ENCODE results near the gene KCNJ11. TPM values are rescaled to one million over a fixed set of nuclear protein-coding genes. Genes with fewer than 3 reads are reported as not detected.
A peak's percentile ranks its signal among the peaks of the same experiment; 100 is the strongest.

The KCNJ11 gene
- total RNA-seq, 1 donor from 2014 or later: 18.6 TPM

- Mint-ChIP-seq H3K27ac (no peak overlapping the region), H3K9me3 (no peaks in the 10 kb centered on the region), H3K27me3 (peaks cover 45% of the 10 kb centered on the region), H3K4me3 (no peak overlapping the region), H3K36me3 (no peaks in the 10 kb centered on the region), H3K4me1 (ENCODE audit: unreplicated experiment) (peaks cover 8% of the 10 kb centered on the region)
- no peak for DNase-seq (ENCODE audit: extremely low spot score, unreplicated experiment)
- TF ChIP-seq CTCF (conservative IDR thresholded peaks at IDR 0.05): no peak
These were observed 30.1 kb upstream of the KCNJ11 start for GRCh38 chr11:17418444-17419081.

- H3K27me3 Mint-ChIP-seq: peaks cover 35% of the 10 kb centered on the region
- TF ChIP-seq CTCF (conservative IDR thresholded peaks at IDR 0.05): no peak
- no peak overlapping the region for H3K4me3 Mint-ChIP-seq
- DNase-seq (ENCODE audit: extremely low spot score, unreplicated experiment): no peak
- no peaks in the 10 kb centered on the region for H3K36me3 Mint-ChIP-seq
- H3K27ac Mint-ChIP-seq: no peak overlapping the region
- H3K9me3 Mint-ChIP-seq: no peaks in the 10 kb centered on the region
- H3K4me1 Mint-ChIP-seq (ENCODE audit: unreplicated experiment): peaks cover 13% of the 10 kb centered on the region
These were observed 28.0 kb upstream of the KCNJ11 start for GRCh38 chr11:17416492-17416891.

GRCh38 chr11:17415523-17416104, 27.2 kb upstream of the KCNJ11 start:
- Mint-ChIP-seq H3K4me1 (ENCODE audit: unreplicated experiment) (peaks cover 13% of the 10 kb centered on the region), H3K9me3 (no peaks in the 10 kb centered on the region), H3K27me3 (peaks cover 29% of the 10 kb centered on the region), H3K27ac (no peak overlapping the region), H3K36me3 (no peaks in the 10 kb centered on the region), H3K4me3 (no peak overlapping the region)
- no peak for TF ChIP-seq CTCF (conservative IDR thresholded peaks at IDR 0.05)
- DNase-seq (ENCODE audit: extremely low spot score, unreplicated experiment): no peak

GRCh38 chr11:17414992-17415391, 26.5 kb upstream of the KCNJ11 start:
- no peak overlapping the region for H3K4me3 Mint-ChIP-seq
- TF ChIP-seq CTCF (conservative IDR thresholded peaks at IDR 0.05): no peak
- peaks cover 13% of the 10 kb centered on the region for H3K4me1 Mint-ChIP-seq (ENCODE audit: unreplicated experiment)
- peaks cover 29% of the 10 kb centered on the region for H3K27me3 Mint-ChIP-seq
- no peaks in the 10 kb centered on the region for H3K9me3 Mint-ChIP-seq
- no peak overlapping the region for H3K27ac Mint-ChIP-seq
- no peak for DNase-seq (ENCODE audit: extremely low spot score, unreplicated experiment)
- no peaks in the 10 kb centered on the region for H3K36me3 Mint-ChIP-seq

- Mint-ChIP-seq H3K27ac (peak overlapping the region; percentile 33), H3K36me3 (no peaks in the 10 kb centered on the region), H3K9me3 (no peaks in the 10 kb centered on the region), H3K27me3 (peaks cover 23% of the 10 kb centered on the region), H3K4me3 (no peak overlapping the region), H3K4me1 (ENCODE audit: unreplicated experiment) (peaks cover 13% of the 10 kb centered on the region)
- no peak for TF ChIP-seq CTCF (conservative IDR thresholded peaks at IDR 0.05)
- no peak for DNase-seq (ENCODE audit: extremely low spot score, unreplicated experiment)
These were observed 25.9 kb upstream of the KCNJ11 start for GRCh38 chr11:17414317-17414737.

All from type B pancreatic cell (in vitro differentiated cells).